Smooth muscle cell (in vitro differentiated cells): Measurements from ENCODE around the gene NMNAT3. TPM values are rescaled to one million over a fixed set of nuclear protein-coding genes. Genes with fewer than 3 reads are reported as not detected.

Source experiments
- DNase-seq: peaks from one replicate; lab custom pipeline; 2025; ENCODE audit not compliant: unreplicated experiment; lab: John Stamatoyannopoulos, UW
- H2AFZ ChIP-seq: fragments of 200-600 bp; sonication (generic); 2 replicates; pipeline ENCODE4 v1.6.0; 2016; ENCODE audit warnings: antibody characterized with exemption, low read depth, mild to moderate bottlenecking
- H3F3A ChIP-seq: fragments of 200-600 bp; sonication (generic); 2 replicates; pipeline ENCODE4 v1.6.0; 2017; ENCODE audit warnings: antibody characterized with exemption, low read depth
- H3K27ac ChIP-seq: fragments of 200-600 bp; sonication (generic); 2 replicates; pipeline ENCODE4 v1.5.1; 2016; ENCODE audit warnings: low read depth, mild to moderate bottlenecking
- H3K27me3 ChIP-seq: fragments of 200-600 bp; sonication (generic); 2 replicates; pipeline ENCODE4 v1.6.1; 2016; ENCODE audit warnings: low read depth, mild to moderate bottlenecking
- H3K36me3 ChIP-seq: fragments of 200-600 bp; sonication (generic); 2 replicates; pipeline ENCODE4 v1.5.1; 2016; ENCODE audit warnings: low read depth
- H3K4me1 ChIP-seq: fragments of 200-600 bp; sonication (generic); 2 replicates; pipeline ENCODE4 v1.5.1; 2016; ENCODE audit warnings: low read depth
- H3K4me2 ChIP-seq: fragments of 200-600 bp; sonication (generic); 2 replicates; pipeline ENCODE4 v1.6.0; 2016; ENCODE audit warnings: mild to moderate bottlenecking
- H3K4me3 ChIP-seq: fragments of 200-600 bp; sonication (generic); 2 replicates; pipeline ENCODE4 v1.5.1; 2016; ENCODE audit warnings: mild to moderate bottlenecking
- H3K79me2 ChIP-seq: fragments of 200-600 bp; sonication (generic); 2 replicates; pipeline ENCODE4 v1.6.0; 2016; ENCODE audit warnings: low read depth, mild to moderate bottlenecking
- H3K9ac ChIP-seq: fragments of 200-600 bp; sonication (generic); 2 replicates; pipeline ENCODE4 v1.6.0; 2016; ENCODE audit warnings: low read depth
- H3K9me3 ChIP-seq: fragments of 200-600 bp; sonication (generic); replicated peaks from 2 replicates; pipeline ENCODE4 v1.5.1; 2016; ENCODE audit warnings: low read depth
- H4K20me1 ChIP-seq: fragments of 200-600 bp; sonication (generic); 2 replicates; pipeline ENCODE4 v1.6.0; 2016; ENCODE audit warnings: low read depth
- CTCF ChIP-seq: fragments of 200-600 bp; sonication (generic); IDR thresholded peaks from 2 replicates; pipeline ENCODE4 v1.5.1; 2017; ENCODE audit warnings: borderline replicate concordance, mild to moderate bottlenecking, antibody characterized with exemption; ENCODE audit not compliant: insufficient read depth, poor library complexity, severe bottlenecking
- WGBS: methylation state at CpG from one replicate; pipeline ENCODE4 v1.1.7; 2016; ENCODE audit warnings: low lambda C conversion rate; 5-methylcytosine and 5-hydroxymethylcytosine counted together
- polyA plus RNA-seq: library from polyadenylated mRNA; unstranded; fragments of >200 nt; fragmentation: Nextera tagmentation; extraction: Ambion mirVana; gene quantifications from 2 replicates; pipeline ENCODE4 v1.2.1, GENCODE V29; 2016
- total RNA-seq: library from RNA; depleted of rRNA; stranded (reverse); fragments of >200 nt; gene quantifications from 2 replicates; pipeline ENCODE4 v1.2.3, GENCODE V29; 2014

The NMNAT3 gene
- total and polyA plus RNA-seq, 2 experiments from 2014 or later = 0.18 to 0.65 TPM

- H3K79me2 ChIP-seq = no peaks in the 10 kb centered on the region
- no peak for TF ChIP-seq CTCF
- DNase-seq = no peak
- H3K4me2 ChIP-seq = no peak overlapping the region
- 95% methylated on average over 3 of the region's 3 CpGs for WGBS
- H3F3A ChIP-seq = no peaks in the 10 kb centered on the region
- peaks cover 12% of the 10 kb centered on the region for H3K4me1 ChIP-seq
- no peak overlapping the region for H2AFZ ChIP-seq
- H3K9ac ChIP-seq = no peak overlapping the region
- no peaks in the 10 kb centered on the region for H3K9me3 ChIP-seq
- H4K20me1 ChIP-seq = no peaks in the 10 kb centered on the region
- H3K27ac ChIP-seq = no peak overlapping the region
- no peak overlapping the region for H3K4me3 ChIP-seq
- no peaks in the 10 kb centered on the region for H3K36me3 ChIP-seq
- H3K27me3 ChIP-seq = no peaks in the 10 kb centered on the region
These were observed 148.8 kb downstream of the NMNAT3 start for GRCh38 chr3:139528924-139529323.

DNA sequence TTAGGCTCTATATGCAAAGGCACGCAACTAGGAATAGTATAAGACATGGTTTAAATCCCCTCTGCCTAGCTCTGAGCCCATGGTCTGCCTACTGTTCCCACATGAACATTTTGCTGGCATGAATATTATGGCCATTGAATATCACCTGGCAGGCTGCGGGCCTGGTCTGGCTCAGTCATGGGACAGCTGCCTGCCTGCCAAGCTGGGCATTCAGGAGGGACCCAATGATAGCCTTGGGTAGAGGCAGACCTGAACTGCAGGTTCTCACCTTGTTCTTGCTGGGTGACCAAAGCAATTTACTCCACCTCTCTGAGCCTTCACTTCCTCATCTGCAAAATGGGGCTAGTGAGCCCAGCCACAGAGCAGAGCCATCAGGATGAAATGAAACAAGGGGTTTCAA is 149.5 kb downstream of the NMNAT3 start:
- no peaks in the 10 kb centered on the region for H3K27me3 ChIP-seq
- no peaks in the 10 kb centered on the region for H4K20me1 ChIP-seq
- H3K27ac ChIP-seq = no peak overlapping the region
- H3K4me2 ChIP-seq = no peak overlapping the region
- no peak overlapping the region for H3K9ac ChIP-seq
- H3K4me3 ChIP-seq = no peak overlapping the region
- peaks cover 6% of the 10 kb centered on the region for H3K4me1 ChIP-seq
- no peak overlapping the region for H2AFZ ChIP-seq
- H3K36me3 ChIP-seq = no peaks in the 10 kb centered on the region
- H3F3A ChIP-seq = no peaks in the 10 kb centered on the region
- no peak for DNase-seq
- no peaks in the 10 kb centered on the region for H3K9me3 ChIP-seq
- H3K79me2 ChIP-seq = no peaks in the 10 kb centered on the region
- TF ChIP-seq CTCF = no peak
- WGBS = 100% methylated on average over 2 of the region's 2 CpGs

DNA sequence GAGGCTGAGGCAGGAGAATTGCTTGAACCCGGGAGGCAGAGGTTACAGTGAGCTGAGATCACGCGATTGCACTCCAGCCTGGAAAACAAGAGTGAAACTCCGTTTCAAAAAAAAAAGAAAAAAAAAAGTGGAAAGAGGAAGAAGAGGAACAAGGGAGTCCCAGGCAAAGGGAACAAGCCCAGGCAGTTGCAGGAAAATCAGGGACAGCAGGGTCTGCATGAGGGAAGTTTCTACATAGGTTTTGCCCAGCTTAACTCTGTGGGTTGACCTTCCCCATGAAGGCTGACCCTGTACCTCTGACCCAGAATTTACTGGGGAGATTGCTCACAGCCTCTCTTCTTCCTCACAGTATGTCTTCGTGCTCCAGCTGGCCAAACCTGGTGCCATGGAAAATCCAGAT is 150.5 kb downstream of the NMNAT3 start:
- Histone ChIP-seq H3K4me2 (no peak overlapping the region), H3K27me3 (no peaks in the 10 kb centered on the region), H3K27ac (no peak overlapping the region), H3K4me3 (no peak overlapping the region), H2AFZ (no peak overlapping the region), H3K79me2 (no peaks in the 10 kb centered on the region), H3K36me3 (no peaks in the 10 kb centered on the region), H3K9ac (no peak overlapping the region), H3F3A (no peaks in the 10 kb centered on the region), H4K20me1 (no peaks in the 10 kb centered on the region), H3K4me1 (no peaks in the 10 kb centered on the region), H3K9me3 (no peaks in the 10 kb centered on the region)
- no peak for TF ChIP-seq CTCF
- DNase-seq = no peak
- 88% methylated on average over 5 of the region's 5 CpGs for WGBS

GRCh38 chr3:139526146-139526545 is 151.6 kb downstream of the NMNAT3 start:
- Histone ChIP-seq H3K79me2 (no peaks in the 10 kb centered on the region), H3F3A (no peaks in the 10 kb centered on the region), H3K4me3 (no peak overlapping the region), H3K27me3 (no peaks in the 10 kb centered on the region), H3K4me1 (no peaks in the 10 kb centered on the region), H3K36me3 (no peaks in the 10 kb centered on the region), H3K4me2 (no peak overlapping the region), H3K9ac (no peak overlapping the region), H3K9me3 (no peaks in the 10 kb centered on the region), H3K27ac (no peak overlapping the region), H2AFZ (no peak overlapping the region), H4K20me1 (no peaks in the 10 kb centered on the region)
- DNase-seq = no peak
- WGBS = 97% methylated on average over 2 of the region's 2 CpGs
- no peak for TF ChIP-seq CTCF
